GM12874 (cell line): ENCODE measurements around the gene HNF4A.

Source experiments
- TF ChIP-seq, protein P1 (sequence below): IDR thresholded peaks from 2 replicates; pipeline ENCODE4 v1.5.1; 2011; ENCODE audit warnings: low read depth, mild to moderate bottlenecking, control low read depth, low read length, moderate library complexity; ENCODE audit not compliant: insufficient read depth

HNF4A gene

DNA sequence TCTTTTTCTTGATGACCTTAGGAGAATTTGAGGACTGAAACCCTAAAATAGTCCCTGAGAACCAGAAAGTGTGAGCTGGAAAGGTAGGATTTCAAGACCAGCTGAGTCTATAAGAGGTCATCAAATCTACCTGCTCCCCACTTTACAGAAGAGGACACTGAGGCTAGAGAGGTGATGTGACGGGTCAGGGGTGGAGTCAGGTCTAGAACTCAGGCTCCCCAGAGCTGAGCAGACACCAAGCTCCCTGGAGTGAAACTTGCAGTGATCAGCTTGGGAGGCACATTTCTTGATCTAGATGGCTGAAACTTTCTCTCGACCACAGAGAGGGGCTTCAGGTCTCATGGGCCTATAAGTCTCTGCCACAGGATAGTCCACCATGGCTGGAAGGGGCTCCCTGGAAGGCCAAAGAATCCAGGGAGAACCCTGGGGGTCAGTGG lies 55.1 kb downstream of the HNF4A start:
- TF ChIP-seq, protein P1, sequence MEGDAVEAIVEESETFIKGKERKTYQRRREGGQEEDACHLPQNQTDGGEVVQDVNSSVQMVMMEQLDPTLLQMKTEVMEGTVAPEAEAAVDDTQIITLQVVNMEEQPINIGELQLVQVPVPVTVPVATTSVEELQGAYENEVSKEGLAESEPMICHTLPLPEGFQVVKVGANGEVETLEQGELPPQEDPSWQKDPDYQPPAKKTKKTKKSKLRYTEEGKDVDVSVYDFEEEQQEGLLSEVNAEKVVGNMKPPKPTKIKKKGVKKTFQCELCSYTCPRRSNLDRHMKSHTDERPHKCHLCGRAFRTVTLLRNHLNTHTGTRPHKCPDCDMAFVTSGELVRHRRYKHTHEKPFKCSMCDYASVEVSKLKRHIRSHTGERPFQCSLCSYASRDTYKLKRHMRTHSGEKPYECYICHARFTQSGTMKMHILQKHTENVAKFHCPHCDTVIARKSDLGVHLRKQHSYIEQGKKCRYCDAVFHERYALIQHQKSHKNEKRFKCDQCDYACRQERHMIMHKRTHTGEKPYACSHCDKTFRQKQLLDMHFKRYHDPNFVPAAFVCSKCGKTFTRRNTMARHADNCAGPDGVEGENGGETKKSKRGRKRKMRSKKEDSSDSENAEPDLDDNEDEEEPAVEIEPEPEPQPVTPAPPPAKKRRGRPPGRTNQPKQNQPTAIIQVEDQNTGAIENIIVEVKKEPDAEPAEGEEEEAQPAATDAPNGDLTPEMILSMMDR: no peak

DNA sequence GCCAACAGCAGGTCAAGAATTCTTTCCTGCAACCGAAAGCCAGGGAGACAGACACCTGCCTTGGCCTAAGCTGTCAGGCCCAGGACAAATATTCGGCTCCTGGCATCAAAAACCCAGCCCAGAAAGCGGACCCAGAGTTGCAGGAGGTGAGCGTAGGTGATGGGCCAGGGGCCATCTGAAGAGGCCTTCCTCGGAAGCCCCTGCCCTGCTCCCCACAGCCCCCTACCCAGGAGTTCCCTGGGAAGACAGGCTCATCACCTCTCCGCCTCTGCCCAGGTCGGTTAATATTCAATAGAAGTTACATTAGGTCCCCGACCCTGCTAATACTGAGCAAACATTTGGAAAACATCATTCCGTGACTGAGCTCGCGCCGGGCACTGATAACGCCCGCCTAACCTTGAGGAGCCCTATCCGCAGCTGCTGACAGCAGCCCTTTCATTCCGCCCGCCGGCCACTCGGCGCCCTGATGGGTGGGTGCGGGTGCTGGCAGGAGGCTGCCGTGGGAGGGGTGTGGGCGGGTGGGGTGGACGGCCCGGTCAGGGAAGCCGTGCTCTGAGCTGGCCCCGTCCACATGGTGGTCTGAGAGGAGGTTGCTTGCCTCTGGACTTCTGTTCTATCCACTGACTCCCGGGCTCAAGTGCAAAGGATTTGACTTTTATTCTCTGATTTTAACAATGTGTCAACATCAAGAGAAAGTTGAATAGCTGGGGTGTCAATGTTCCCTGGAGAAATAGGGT lies 55.7 kb downstream of the HNF4A start:
- TF ChIP-seq, protein P1: no peak

DNA sequence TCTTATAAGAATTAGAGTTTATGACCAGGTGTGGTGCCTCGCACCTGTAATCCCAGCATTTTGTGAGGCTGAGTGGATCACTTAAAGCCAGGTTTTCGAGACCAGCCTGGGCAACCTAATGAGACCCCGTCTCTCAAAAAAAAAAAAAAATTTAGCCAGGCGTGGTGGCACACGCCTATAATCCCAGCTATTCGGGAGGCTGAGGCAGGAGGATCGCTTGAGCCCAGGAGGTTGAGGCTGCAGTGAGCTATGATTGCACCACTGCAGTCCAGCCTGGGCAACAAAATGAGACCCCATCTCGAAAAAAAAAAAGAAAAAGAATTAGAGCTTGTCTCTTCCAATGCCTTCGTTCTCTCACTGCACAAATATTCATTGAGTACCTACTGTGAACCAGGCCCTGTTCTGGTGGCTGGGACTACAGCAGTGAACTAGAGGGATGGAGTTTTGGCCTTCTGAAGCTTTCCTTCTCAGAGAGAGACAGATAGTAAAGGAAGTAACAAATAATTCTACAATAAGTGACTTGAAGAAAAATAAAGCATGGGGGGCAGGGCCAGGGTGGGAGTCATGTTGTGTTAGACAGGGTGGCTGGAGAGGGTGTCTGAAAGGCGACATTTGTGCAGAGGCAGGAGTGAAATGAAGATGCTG lies 56.4 kb downstream of the HNF4A start:
- TF ChIP-seq, protein P1: no peak

DNA sequence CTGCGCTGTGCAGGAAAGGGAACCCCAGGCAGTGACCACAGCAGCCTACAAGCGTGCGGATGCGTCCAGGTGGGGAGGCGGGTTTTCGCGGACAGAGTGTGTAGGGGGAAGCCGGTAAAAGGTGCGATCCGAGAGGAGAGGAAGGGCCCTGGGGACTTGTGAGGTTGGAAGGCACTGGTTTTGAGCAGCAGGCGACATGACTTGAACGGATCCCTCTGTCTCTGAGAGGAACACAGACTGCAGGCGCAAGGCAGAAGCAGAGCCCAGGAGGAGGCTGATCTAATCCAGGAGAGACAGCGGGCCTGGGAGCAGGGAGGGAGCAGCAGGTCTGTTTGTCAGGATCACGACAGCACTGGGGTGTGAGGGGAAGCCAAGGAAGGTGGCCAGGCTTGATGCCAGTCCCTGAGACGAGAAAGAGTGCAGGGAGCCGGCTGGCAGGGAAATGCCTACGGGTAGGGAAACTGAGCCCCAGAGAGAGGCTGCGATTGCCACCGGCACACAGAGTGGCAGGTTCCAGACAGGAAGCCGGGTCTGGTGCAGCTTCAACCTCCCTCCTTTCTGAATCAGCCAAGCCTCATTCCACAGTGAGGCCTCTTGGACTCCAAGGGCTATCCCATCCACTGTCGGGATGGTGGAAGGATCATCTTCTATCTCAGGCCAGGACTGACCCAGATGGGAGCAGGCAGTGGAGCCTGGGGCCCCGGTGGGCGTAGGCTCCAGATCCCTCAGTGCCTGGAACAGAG lies 57.1 kb downstream of the HNF4A start:
- TF ChIP-seq, protein P1: no peak

DNA sequence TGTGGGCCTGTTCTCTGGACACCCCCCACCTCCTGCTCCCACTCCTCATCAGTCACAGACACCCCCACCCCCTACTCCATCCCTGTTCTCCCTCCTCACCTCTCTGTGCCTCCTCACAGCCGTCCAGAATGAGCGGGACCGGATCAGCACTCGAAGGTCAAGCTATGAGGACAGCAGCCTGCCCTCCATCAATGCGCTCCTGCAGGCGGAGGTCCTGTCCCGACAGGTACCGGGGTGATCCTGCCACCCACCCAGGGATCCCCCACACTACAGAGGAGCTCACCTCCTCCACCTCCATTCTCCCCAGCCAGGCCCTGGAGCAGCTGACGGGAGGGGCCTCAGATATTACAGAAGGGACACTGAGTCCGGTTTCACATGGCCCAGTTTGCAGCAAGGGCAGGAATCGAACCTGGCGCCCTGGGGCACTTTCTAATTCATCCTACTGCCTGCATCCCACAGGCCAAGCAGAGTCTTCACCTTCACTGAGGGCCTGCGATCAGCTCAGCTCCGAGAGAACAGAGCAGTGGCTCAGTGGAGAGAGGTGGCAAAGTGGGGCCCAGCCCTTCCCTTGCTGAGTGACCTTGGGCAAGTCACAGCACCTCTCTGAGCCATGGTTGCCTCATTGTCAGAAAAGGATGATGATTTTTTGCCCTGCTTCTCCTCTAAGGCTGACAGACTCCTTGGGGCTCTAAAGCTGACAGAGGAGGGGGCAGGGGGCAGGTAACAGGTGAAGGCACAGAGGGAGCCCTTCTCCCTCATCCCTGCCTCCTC lies 58.3 kb downstream of the HNF4A start:
- TF ChIP-seq, protein P1: no peak

DNA sequence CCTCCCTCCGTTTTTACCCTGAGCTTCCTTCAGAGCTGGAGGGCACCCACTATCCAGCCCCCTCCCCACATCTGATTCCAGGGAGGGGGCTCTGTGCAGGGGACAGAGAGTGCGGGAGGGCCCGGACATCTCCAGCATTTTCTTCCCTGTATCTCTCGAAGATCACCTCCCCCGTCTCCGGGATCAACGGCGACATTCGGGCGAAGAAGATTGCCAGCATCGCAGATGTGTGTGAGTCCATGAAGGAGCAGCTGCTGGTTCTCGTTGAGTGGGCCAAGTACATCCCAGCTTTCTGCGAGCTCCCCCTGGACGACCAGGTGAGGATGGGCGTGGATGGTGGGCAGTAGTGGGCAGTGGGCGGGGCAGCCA lies 58.8 kb downstream of the HNF4A start:
- TF ChIP-seq, protein P1: no peak

DNA sequence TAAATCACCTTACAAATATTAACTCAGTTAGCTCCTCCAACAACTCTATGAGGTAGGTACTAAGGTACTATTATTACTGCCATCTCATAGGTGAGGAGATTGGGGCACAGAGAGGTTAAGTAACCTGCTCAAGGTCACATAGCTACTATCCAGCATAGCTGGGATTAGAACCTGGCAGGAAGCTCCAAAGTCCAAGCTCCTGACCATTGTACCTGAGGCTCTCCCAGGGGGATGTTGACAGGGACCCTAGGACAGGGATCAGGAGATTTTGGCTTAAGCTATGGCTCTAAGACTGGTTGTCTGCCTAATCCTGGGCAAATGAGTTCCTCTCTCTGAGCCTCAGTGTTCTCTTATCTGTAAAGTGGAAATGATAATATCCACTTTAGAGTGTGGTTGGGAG lies 59.3 kb downstream of the HNF4A start:
- TF ChIP-seq, protein P1: no peak
